VCaP (cell line): ENCODE results near the gene FSIP1.

Experiments used
- H3K27ac ChIP-seq: fragments of 450-650 bp; 2 replicates; pipeline ENCODE4 v1.5.1; 2017
- CTCF ChIP-seq: fragments of 450-650 bp; conservative IDR thresholded peaks from 2 replicates; pipeline ENCODE4 v1.5.1; 2017; ENCODE audit warnings: mild to moderate bottlenecking, moderate library complexity

Gene FSIP1

GRCh38 chr15:39608185-39609139 is 174.2 kb downstream of the FSIP1 start:
- no peak overlapping the region for H3K27ac ChIP-seq
- no peak for TF ChIP-seq CTCF

GRCh38 chr15:39605146-39605545 is 177.5 kb downstream of the FSIP1 start:
- no peak overlapping the region for H3K27ac ChIP-seq
- no peak for TF ChIP-seq CTCF

GRCh38 chr15:39602143-39602542 is 180.5 kb downstream of the FSIP1 start:
- no peak overlapping the region for H3K27ac ChIP-seq
- TF ChIP-seq CTCF, result peak; percentile 25; the same call in 1 of the 2 replicates

- no peak overlapping the region for H3K27ac ChIP-seq
- TF ChIP-seq CTCF, result no peak
These were observed 182.8 kb downstream of the FSIP1 start for GRCh38 chr15:39599871-39600270.

GRCh38 chr15:39598958-39599845 is 183.4 kb downstream of the FSIP1 start:
- no peak for TF ChIP-seq CTCF
- peak overlapping the region; percentile 65 for H3K27ac ChIP-seq

GRCh38 chr15:39598186-39598850 is 184.3 kb downstream of the FSIP1 start:
- TF ChIP-seq CTCF, result no peak
- peak overlapping the region; percentile 65 for H3K27ac ChIP-seq
